Upper lobe of left lung (tissue), 6 donors: ENCODE data around the gene CD5L. TPM values are rescaled to one million over a fixed set of nuclear protein-coding genes. Genes with fewer than 3 reads are reported as not detected.

ENCODE experiments used
- ATAC-seq, 2 donors: fragments of 200-7000 bp; cut with Tn5 transposase; one replicate each; pipeline ENCODE4 v1.9.1; 2022; ENCODE audit warnings: mild to moderate bottlenecking in 2 of 2, moderate library complexity in 2 of 2; ENCODE audit not compliant: low FRiP score in 2 of 2
- DNase-seq, 2 donors: peaks; one replicate each; pipeline ENCODE4 v3.0.0-alpha.2; 2019 to 2020
- H3K27ac ChIP-seq, 4 donors: fragments of 200-600 bp; sonication (generic); one replicate each; pipeline ENCODE4 v1.5.1; 2016 to 2019
- H3K27me3 ChIP-seq, 4 donors: fragments of 200-600 bp; sonication (generic); one replicate each; pipeline ENCODE4 v1.5.1; 2017 to 2019
- H3K36me3 ChIP-seq, 4 donors: fragments of 200-600 bp; sonication (generic); one replicate each; pipeline ENCODE4 v1.5.1; 2016 to 2019
- H3K4me1 ChIP-seq, 4 donors: fragments of 200-600 bp; sonication (generic); one replicate each; pipeline ENCODE4 v1.5.1; 2018 to 2019
- H3K4me3 ChIP-seq, 4 donors: fragments of 200-600 bp; sonication (generic); one replicate each; pipeline ENCODE4 v1.5.1; 2017 to 2019; ENCODE audit warnings: mild to moderate bottlenecking in 2 of 4, moderate library complexity in 1 of 4
- H3K9me3 ChIP-seq, 4 donors: fragments of 200-600 bp; sonication (generic); one replicate each; pipeline ENCODE4 v1.5.1; 2018 to 2019
- EP300 ChIP-seq, 4 donors: sonication (generic); formaldehyde crosslinking; IDR thresholded peaks; one replicate each; pipeline ENCODE4 v1.5.1; 2017; ENCODE audit warnings: antibody characterized with exemption in 4 of 4, control low read depth in 2 of 4
- POLR2A ChIP-seq, 4 donors: fragments of 450-650 bp; IDR thresholded peaks; one replicate each; pipeline ENCODE4 v1.5.1; 2016 to 2017; ENCODE audit warnings: antibody characterized with exemption in 4 of 4, mild to moderate bottlenecking in 2 of 4
- POLR2AphosphoS5 ChIP-seq, 2 donors: sonication (generic); formaldehyde crosslinking; IDR thresholded peaks; one replicate each; pipeline ENCODE4 v1.5.1; 2017; ENCODE audit warnings: antibody characterized with exemption in 2 of 2
- whole genome bisulfite sequencing, 2 donors: methylation state at CpG; one replicate each; pipeline ENCODE4 v1.1.5; 2017 to 2018; 5-methylcytosine and 5-hydroxymethylcytosine counted together
- total RNA-seq, 6 donors: library from RNA; depleted of rRNA in 4 of 6; stranded (reverse); fragments of >200 nt in 4 of 6; gene quantifications; one replicate each; pipeline versions ENCODE4 v1.1.0 to v1.2.1, GENCODE V29; 2016 to 2021
- TF ChIP-seq, protein P1 (sequence below), 6 experiments: fragments of 450-650 bp in 4 of 6; fragments of 200-600 bp in 2 of 6; sonication (generic) in 2 of 6; IDR thresholded peaks; one replicate each; pipeline ENCODE4 v1.5.1; 2016 to 2019; ENCODE audit warnings: antibody characterized with exemption in 6 of 6
- donor health status: DM: no; HTN: no; CAD: no; lungs with moderate emphysema.
- donor health status: DM: no; HTN: yes; CAD: no; lungs with severe emphysema.

The CD5L gene
- total RNA-seq, 6 donors from 2014 or later, result 1.4 to 5.2 (median 3.4) TPM

DNA sequence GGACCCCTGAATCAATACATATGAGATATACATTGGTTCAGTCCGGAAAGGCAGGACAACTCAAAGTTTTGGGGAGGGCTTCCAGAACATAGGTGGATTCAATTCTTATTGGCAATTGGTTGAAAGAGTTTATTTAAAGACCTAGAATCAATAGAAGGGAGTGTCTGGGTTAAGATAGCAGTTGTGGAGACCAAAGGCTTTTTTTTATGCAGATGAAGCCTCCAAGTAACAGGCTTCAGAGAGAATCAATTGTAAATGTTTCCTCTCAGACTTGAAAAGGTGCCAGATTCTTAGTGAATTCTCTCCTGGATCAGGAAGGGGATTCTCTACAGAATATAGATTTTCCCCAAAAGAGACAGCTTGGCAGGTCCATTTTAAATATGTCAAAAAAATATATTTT, 27.0 kb upstream of the CD5L start:
- ATAC-seq, result no peak
- no peak for DNase-seq
- TF ChIP-seq, protein P1, sequence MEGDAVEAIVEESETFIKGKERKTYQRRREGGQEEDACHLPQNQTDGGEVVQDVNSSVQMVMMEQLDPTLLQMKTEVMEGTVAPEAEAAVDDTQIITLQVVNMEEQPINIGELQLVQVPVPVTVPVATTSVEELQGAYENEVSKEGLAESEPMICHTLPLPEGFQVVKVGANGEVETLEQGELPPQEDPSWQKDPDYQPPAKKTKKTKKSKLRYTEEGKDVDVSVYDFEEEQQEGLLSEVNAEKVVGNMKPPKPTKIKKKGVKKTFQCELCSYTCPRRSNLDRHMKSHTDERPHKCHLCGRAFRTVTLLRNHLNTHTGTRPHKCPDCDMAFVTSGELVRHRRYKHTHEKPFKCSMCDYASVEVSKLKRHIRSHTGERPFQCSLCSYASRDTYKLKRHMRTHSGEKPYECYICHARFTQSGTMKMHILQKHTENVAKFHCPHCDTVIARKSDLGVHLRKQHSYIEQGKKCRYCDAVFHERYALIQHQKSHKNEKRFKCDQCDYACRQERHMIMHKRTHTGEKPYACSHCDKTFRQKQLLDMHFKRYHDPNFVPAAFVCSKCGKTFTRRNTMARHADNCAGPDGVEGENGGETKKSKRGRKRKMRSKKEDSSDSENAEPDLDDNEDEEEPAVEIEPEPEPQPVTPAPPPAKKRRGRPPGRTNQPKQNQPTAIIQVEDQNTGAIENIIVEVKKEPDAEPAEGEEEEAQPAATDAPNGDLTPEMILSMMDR (IDR thresholded peaks at IDR 0.05), result no peak
- no peak for TF ChIP-seq EP300 (IDR thresholded peaks at IDR 0.05)
- TF ChIP-seq POLR2A (IDR thresholded peaks at IDR 0.05), result no peak
- TF ChIP-seq POLR2AphosphoS5 (IDR thresholded peaks at IDR 0.05), result no peak
- Histone ChIP-seq H3K36me3 (no peaks in the 10 kb centered on the region), H3K27me3 (no peaks in the 10 kb centered on the region), H3K4me3 (no peak overlapping the region), H3K27ac (no peak overlapping the region), H3K9me3 (no peaks in the 10 kb centered on the region), H3K4me1 (no peaks in the 10 kb centered on the region)
- WGBS, 2 donors, result 80 to 100% methylated on average over 1 of the region's 1 CpG

DNA sequence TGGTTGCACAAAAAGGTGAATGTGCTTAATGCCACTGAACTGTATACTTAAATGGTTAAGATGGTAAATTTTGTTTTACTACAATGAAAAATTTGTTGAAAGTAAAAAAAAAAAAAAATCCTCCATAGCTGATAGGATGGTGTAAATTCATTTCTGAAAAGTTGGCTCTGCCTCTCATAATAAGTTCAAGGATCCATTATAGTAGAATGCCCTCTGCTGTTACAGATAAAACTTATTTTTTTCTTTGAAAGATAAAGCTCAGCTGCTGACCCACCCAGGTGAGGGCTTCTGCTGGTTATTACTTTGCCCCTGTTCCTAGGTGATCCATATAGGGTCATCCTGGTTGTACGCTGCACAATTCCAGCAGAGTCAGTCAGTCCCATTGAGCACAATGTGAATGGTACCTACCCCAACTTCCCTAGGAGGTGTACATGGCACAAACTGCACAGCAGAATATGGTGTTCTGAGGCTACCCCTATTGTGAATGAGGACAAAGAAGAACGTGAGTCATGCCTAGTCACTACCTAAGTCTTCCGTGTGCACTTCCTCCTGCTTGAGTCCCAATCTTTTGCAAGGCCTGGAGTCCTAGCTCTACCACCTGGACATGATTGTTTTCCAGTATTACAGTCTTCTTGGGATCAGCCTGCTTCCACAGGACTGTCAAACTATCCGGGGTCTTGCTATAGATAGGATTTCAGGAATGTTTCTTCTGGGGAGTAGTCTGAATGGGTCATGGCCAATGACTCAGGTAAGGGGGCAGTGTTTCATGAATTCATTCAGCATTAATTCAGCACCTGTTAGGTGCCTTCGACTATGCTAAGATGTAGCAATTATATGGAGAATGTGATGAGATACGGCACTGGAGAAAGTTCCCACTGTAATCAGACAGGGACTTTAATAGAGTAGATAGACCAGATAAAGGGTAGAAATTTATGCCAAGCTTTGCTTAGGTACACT, 20.8 kb upstream of the CD5L start:
- Histone ChIP-seq H3K4me3 (no peak overlapping the region), H3K9me3 (no peaks in the 10 kb centered on the region), H3K27me3 (no peaks in the 10 kb centered on the region), H3K27ac (no peak overlapping the region), H3K4me1 (no peaks in the 10 kb centered on the region), H3K36me3 (no peaks in the 10 kb centered on the region)
- WGBS, 2 donors, result 71 to 82% methylated on average over 6 of the region's 6 CpGs
- ATAC-seq (no peak), DNase-seq (no peak)
- no peak for TF ChIP-seq POLR2AphosphoS5 (IDR thresholded peaks at IDR 0.05)
- TF ChIP-seq EP300 (IDR thresholded peaks at IDR 0.05), result no peak
- TF ChIP-seq, protein P1 (IDR thresholded peaks at IDR 0.05), result no peak

DNA sequence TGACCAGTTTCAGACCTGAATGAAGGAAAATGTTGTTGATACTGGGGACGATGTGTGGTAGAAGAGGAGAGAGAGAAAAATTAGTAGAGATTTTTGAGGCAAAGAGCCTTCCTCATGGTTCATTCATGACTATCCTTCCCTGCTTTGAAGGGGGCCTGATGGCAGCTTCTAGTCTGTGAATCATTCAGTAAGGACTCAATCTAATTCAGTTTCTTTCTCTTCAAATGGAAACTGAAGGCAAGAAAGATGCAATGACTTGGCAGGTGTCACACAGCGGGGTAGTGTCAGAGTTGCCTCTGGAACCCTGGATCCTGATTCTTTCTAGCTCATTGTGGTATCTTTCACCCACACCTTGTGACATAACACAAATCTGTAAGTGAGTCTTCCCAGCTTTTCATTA, 14.9 kb upstream of the CD5L start:
- H3K4me1 ChIP-seq, result no peaks in the 10 kb centered on the region
- H3K36me3 ChIP-seq, result no peaks in the 10 kb centered on the region
- no peak overlapping the region for H3K27ac ChIP-seq
- 76 to 85% methylated on average over 2 of the region's 2 CpGs for WGBS, 2 donors
- TF ChIP-seq POLR2A (IDR thresholded peaks at IDR 0.05), result no peak
- H3K9me3 ChIP-seq, result no peaks in the 10 kb centered on the region
- no peaks in the 10 kb centered on the region for H3K27me3 ChIP-seq
- ATAC-seq (no peak), DNase-seq (no peak)
- no peak overlapping the region for H3K4me3 ChIP-seq

DNA sequence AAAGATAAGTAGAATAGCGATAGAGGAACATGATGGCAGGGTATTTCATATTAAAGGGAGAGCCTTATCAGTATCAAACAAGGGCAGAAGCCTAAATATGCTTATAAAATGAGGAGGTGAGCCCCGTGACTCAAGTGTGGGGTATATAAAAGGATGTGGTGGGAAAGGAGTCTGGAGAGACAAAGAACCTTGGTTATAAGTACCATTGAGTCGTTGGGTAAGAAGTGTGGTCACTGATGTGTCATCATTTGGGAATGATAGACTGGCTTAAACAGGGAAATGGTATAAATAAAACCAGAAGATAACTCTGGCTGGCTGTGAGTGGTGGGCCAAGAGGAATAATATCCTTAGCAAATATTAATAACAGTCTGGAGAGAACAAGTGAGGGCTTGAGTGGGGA, 10.9 kb upstream of the CD5L start:
- no peak for ATAC-seq
- no peaks in the 10 kb centered on the region for H3K4me1 ChIP-seq
- H3K27ac ChIP-seq, result no peak overlapping the region
- H3K27me3 ChIP-seq, result no peaks in the 10 kb centered on the region
- TF ChIP-seq POLR2A (IDR thresholded peaks at IDR 0.05), result no peak
- TF ChIP-seq, protein P1 (IDR thresholded peaks at IDR 0.05), result no peak
- no peak overlapping the region for H3K4me3 ChIP-seq
- no peaks in the 10 kb centered on the region for H3K36me3 ChIP-seq
- DNase-seq, result no peak
- no peaks in the 10 kb centered on the region for H3K9me3 ChIP-seq
- WGBS, 2 donors, result 67 to 70% methylated on average over 3 of the region's 3 CpGs

DNA sequence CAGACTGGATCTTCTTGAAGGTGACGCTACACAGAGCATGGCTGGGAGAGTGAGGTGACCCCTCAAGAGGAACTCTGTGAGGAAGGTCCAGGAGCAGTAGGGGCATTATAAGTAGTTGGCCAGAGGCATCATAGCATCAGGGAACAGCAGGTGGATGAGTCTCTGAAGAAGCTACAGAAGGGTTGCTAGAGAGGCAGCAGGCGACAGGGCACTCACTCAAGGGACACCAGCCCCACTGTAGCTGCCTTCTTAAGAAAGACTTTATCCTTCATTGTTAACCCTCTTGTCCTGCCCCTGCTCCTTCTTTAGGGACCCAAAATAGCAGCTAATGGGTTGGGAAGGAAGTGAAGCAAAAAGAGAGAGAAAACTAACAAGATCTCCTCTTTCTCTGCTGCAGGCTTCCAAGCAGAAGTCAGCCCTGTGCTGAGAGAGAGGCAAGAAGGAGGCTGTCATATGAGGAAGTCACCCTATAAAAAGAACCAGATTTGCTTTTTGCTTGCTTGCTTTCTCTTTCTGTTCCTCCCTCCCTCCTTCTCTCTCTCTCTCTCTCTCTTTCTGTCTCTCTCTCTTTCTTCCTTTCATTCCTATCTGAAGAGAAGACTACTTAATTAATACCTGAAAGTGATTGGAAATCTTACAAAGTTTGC, 7.7 kb upstream of the CD5L start:
- WGBS, 2 donors, result 86 to 90% methylated on average over 2 of the region's 2 CpGs
- Histone ChIP-seq H3K27me3 (no peaks in the 10 kb centered on the region), H3K4me3 (no peak overlapping the region), H3K36me3 (no peaks in the 10 kb centered on the region), H3K4me1 (no peaks in the 10 kb centered on the region), H3K27ac (no peak overlapping the region), H3K9me3 (no peaks in the 10 kb centered on the region)
- DNase-seq, result no peak
- TF ChIP-seq POLR2AphosphoS5 (IDR thresholded peaks at IDR 0.05) (no peak), EP300 (IDR thresholded peaks at IDR 0.05) (no peak), POLR2A (IDR thresholded peaks at IDR 0.05) (no peak)
- TF ChIP-seq, protein P1 (IDR thresholded peaks at IDR 0.05), result no peak
- peak in 1 of 2 donors; percentile 54 for ATAC-seq
